B cell (primary cell): ENCODE measurements around the gene SEMA3G. TPM values are rescaled to one million over a fixed set of nuclear protein-coding genes. Genes with fewer than 3 reads are reported as not detected.

ENCODE experiments used
- ATAC-seq: fragments of 200-7000 bp; cut with Tn5 transposase; one replicate; pipeline ENCODE4 v1.10.0; 2021; ENCODE audit warnings: low read depth, mild to moderate bottlenecking, moderate number of reproducible peaks, moderate library complexity
- CTCF ChIA-PET: fragments of 350-600 bp; sonication (Branson Sonifier 250); formaldehyde crosslinking; loops from one replicate; lab custom pipeline; 2021; ENCODE audit warnings: antibody characterized with exemption, inconsistent platforms; lab: Charles Lee
- POLR2A ChIA-PET: fragments of 350-600 bp; sonication (Branson Sonifier 250); formaldehyde crosslinking; loops from one replicate; lab custom pipeline; 2021; ENCODE audit warnings: antibody characterized with exemption; lab: Charles Lee
- DNase-seq: peaks from one replicate; pipeline ENCODE4 v3.0.0; 2013
- H2AFZ ChIP-seq: 2 replicates; pipeline ENCODE4 v1.6.1; 2012; ENCODE audit warnings: mild to moderate bottlenecking, low read depth, low read length; ENCODE audit not compliant: insufficient read depth, poor library complexity, severe bottlenecking
- H3K27ac ChIP-seq, 2 donors: 1 replicate in 1 of 2; 2 replicates in 1 of 2; pipeline ENCODE4 v1.5.1; 2012 to 2013; ENCODE audit warnings: low read length in 2 of 2, mild to moderate bottlenecking in 2 of 2, moderate library complexity in 1 of 2
- H3K27me3 ChIP-seq, 4 experiments: fragments of 200-600 bp in 1 of 4; sonication (generic) in 1 of 4; replicated peaks in 1 of 4; 1 replicate in 2 of 4; 2 replicates in 2 of 4; pipeline versions ENCODE4 v1.6.1 to v1.7.0; 2013 to 2016; ENCODE audit warnings: low read length in 3 of 4, mild to moderate bottlenecking in 2 of 4, mixed read lengths in 1 of 4, moderate library complexity in 1 of 4; ENCODE audit not compliant: insufficient read depth in 4 of 4, control insufficient read depth in 3 of 4; ENCODE audit errors: control extremely low read depth in 1 of 4
- H3K36me3 ChIP-seq, 2 experiments: replicated peaks in 1 of 2; 1 replicate in 1 of 2; 2 replicates in 1 of 2; pipeline versions ENCODE4 v1.6.1 to v1.7.1; 2013; ENCODE audit warnings: low read length in 1 of 2; ENCODE audit not compliant: insufficient read depth in 2 of 2, control insufficient read depth in 1 of 2; ENCODE audit errors: control extremely low read depth in 1 of 2, extremely low read depth in 1 of 2
- H3K4me1 ChIP-seq, 2 donors: fragments of 200-600 bp in 1 of 2; sonication (generic) in 1 of 2; 1 replicate in 1 of 2; 2 replicates in 1 of 2; pipeline versions ENCODE4 v1.5.1 to v1.6.1; 2013 to 2017; ENCODE audit warnings: low read length in 2 of 2; ENCODE audit not compliant: control insufficient read depth in 2 of 2, insufficient read depth in 2 of 2
- H3K4me2 ChIP-seq: replicated peaks from 2 replicates; pipeline ENCODE3; 2012; ENCODE audit warnings: mild to moderate bottlenecking, low read depth, low read length; ENCODE audit not compliant: poor library complexity, severe bottlenecking
- H3K4me3 ChIP-seq, 5 experiments: fragments of 200-600 bp in 1 of 5; sonication (generic) in 1 of 5; 1 replicate in 3 of 5; 2 replicates in 2 of 5; pipeline versions ENCODE4 v1.5.1 to v1.7.0; 2011 to 2016; ENCODE audit warnings: low read length in 4 of 5, mild to moderate bottlenecking in 4 of 5, low read depth in 2 of 5, control low read depth in 1 of 5, moderate library complexity in 1 of 5; ENCODE audit not compliant: insufficient read depth in 1 of 5; ENCODE audit errors: control extremely low read depth in 1 of 5, extremely low read depth in 1 of 5
- H3K79me2 ChIP-seq: fragments of 200-600 bp; sonication (generic); one replicate; pipeline ENCODE4 v1.6.0; 2016; ENCODE audit warnings: low read length; ENCODE audit not compliant: control insufficient read depth, insufficient read depth
- H3K9ac ChIP-seq: fragments of 200-600 bp; sonication (generic); 2 replicates; pipeline ENCODE4 v1.6.1; 2017; ENCODE audit warnings: mild to moderate bottlenecking, low read length, moderate library complexity
- H3K9me3 ChIP-seq, 3 donors: one replicate each; pipeline versions ENCODE4 v1.6.1 to v1.7.1; 2013; ENCODE audit warnings: low read length in 2 of 3; ENCODE audit not compliant: control insufficient read depth in 2 of 3, insufficient read depth in 1 of 3; ENCODE audit errors: control extremely low read depth in 1 of 3
- H4K20me1 ChIP-seq: 2 replicates; pipeline ENCODE4 v1.6.0; 2012; ENCODE audit warnings: mild to moderate bottlenecking, low read length; ENCODE audit not compliant: insufficient read depth, control insufficient read depth, poor library complexity, severe bottlenecking
- H3K27ac Mint-ChIP-seq: one replicate; pipeline ENCODE4 v1.8.0; 2021; ENCODE audit warnings: mixed read lengths
- H3K27me3 Mint-ChIP-seq: one replicate; pipeline ENCODE4 v1.8.0; 2021; ENCODE audit warnings: mixed read lengths
- H3K4me1 Mint-ChIP-seq: one replicate; pipeline ENCODE4 v1.8.0; 2021; ENCODE audit warnings: mixed read lengths
- H3K4me3 Mint-ChIP-seq: one replicate; pipeline ENCODE4 v1.8.0; 2021; ENCODE audit warnings: mixed read lengths
- H3K9me3 Mint-ChIP-seq: one replicate; pipeline ENCODE4 v1.8.0; 2022; ENCODE audit warnings: mixed read lengths; ENCODE audit not compliant: insufficient read depth
- CTCF ChIP-seq: fragments of 200-600 bp; IDR thresholded peaks from one replicate; pipeline ENCODE4 v1.8.0; 2022; ENCODE audit warnings: antibody characterized with exemption, mild to moderate bottlenecking
- EZH2 ChIP-seq: IDR thresholded peaks from 2 replicates; pipeline ENCODE4 v1.6.1; 2012; ENCODE audit warnings: borderline replicate concordance, low read depth, mild to moderate bottlenecking, moderate library complexity, low read length; ENCODE audit not compliant: insufficient read depth, poor library complexity, severe bottlenecking
- WGBS: methylation state at CpG from one replicate; pipeline ENCODE4 v1.1.5; 2013; ENCODE audit warnings: missing lambda C conversion rate; ENCODE audit not compliant: insufficient coverage; 5-methylcytosine and 5-hydroxymethylcytosine counted together
- intact Hi-C: fragments of 100-400 bp; cut with micrococcal nuclease; formaldehyde crosslinking; loops from one replicate; pipeline ENCODE4 v1.10.0; 2022
- polyA plus RNA-seq: library from polyadenylated mRNA; depleted of rRNA; stranded (reverse); fragments of >200 nt; gene quantifications from 2 replicates; pipeline ENCODE4 v1.2.3, GENCODE V29; 2012
- total RNA-seq, 2 donors: library from RNA; stranded (reverse); fragments of 120-200 nt in 1 of 2; gene quantifications; 1 replicate in 1 of 2; 2 replicates in 1 of 2; pipeline versions ENCODE4 v1.2.3 to v1.2.4, GENCODE V29; 2013 to 2022

Gene SEMA3G
- total and polyA plus RNA-seq, 2 donors (not counting 1 experiment from before 2014, with no cell fraction given), result 0.10 to 0.42 TPM

GRCh38 chr3:52454250-52454937 is 9.5 kb upstream of the SEMA3G start:
- H3K4me1 Mint-ChIP-seq, result peaks cover 38% of the 10 kb centered on the region
- peak overlapping the region; percentile 86 for H3K4me2 ChIP-seq
- peak overlapping the region; percentile 88 for H3K4me3 Mint-ChIP-seq
- H3K4me3 ChIP-seq, result peak overlapping the region in 4 of 5 experiments; percentile 64 to 81 (median 76)
- POLR2A ChIA-PET, result no interaction called here
- peaks cover 16 to 27% of the 10 kb centered on the region in 2 donors for H3K4me1 ChIP-seq
- H3K27me3 ChIP-seq, result no peaks in the 10 kb centered on the region
- H3K36me3 ChIP-seq, result peaks cover 0 to 13% of the 10 kb centered on the region in 2 experiments
- WGBS, result 85% methylated on average over 8 of the region's 8 CpGs
- peaks cover 41% of the 10 kb centered on the region for H3K79me2 ChIP-seq
- ATAC-seq (no peak), DNase-seq (no peak)
- H2AFZ ChIP-seq, result peak overlapping the region; percentile 89
- intact Hi-C loops, result no loop called here
- CTCF ChIA-PET, result interaction anchor here (1.0 kb wide), 3 partner anchors 9 to 163 kb away, joined by 3 to 5 read pairs (median 5); partner anchors contain the start of gene SEMA3G
- H3K9me3 ChIP-seq, result no peaks in the 10 kb centered on the region
- H4K20me1 ChIP-seq, result no peaks in the 10 kb centered on the region
- TF ChIP-seq CTCF (no peak), EZH2 (no peak)
- H3K27ac Mint-ChIP-seq, result peak overlapping the region; percentile 94
- no peaks in the 10 kb centered on the region for H3K9me3 Mint-ChIP-seq
- no peaks in the 10 kb centered on the region for H3K27me3 Mint-ChIP-seq
- H3K9ac ChIP-seq, result peak overlapping the region; percentile 73
- H3K27ac ChIP-seq, result peak overlapping the region; percentile 88 to 92
